Activated T-helper 2 cell treated with anti-CD3 and anti-CD28 coated beads, Interferon-gamma antibody, Interleukin-2, Interleukin-4, amounts not matched to agents 10 μg/mL and 5 μg/mL and 100 μg/mL, durations not matched to agents 14 hours and 24 hours and 36 hours (primary cell): ENCODE measurements around the gene BCKDHA. TPM values are rescaled to one million over a fixed set of nuclear protein-coding genes. Genes with fewer than 3 reads are reported as not detected.
"Not testable (repeated sequence)": the region's sequence is repeated elsewhere in the genome, so short reads cannot be mapped to it uniquely, and the experiment has no call there.

Experiments
- DNase-seq: peaks from one replicate; pipeline ENCODE4 v3.0.0; 2021; ENCODE audit warnings: low spot score
- H3K27ac Mint-ChIP-seq: one replicate; pipeline ENCODE4 v1.8.0; 2021; ENCODE audit warnings: mixed read lengths
- H3K27me3 Mint-ChIP-seq: one replicate; pipeline ENCODE4 v1.8.0; 2021; ENCODE audit warnings: low read depth, mixed read lengths
- H3K36me3 Mint-ChIP-seq: one replicate; pipeline ENCODE4 v1.8.0; 2021; ENCODE audit warnings: low read depth, mixed read lengths
- H3K4me1 Mint-ChIP-seq: one replicate; pipeline ENCODE4 v1.8.0; 2021; ENCODE audit warnings: low read depth, mixed read lengths
- H3K4me3 Mint-ChIP-seq: one replicate; pipeline ENCODE4 v1.8.0; 2021; ENCODE audit warnings: low read depth, mild to moderate bottlenecking, moderate library complexity, mixed read lengths
- H3K9me3 Mint-ChIP-seq: one replicate; pipeline ENCODE4 v1.8.0; 2021; ENCODE audit warnings: mixed read lengths
- intact Hi-C: fragments of 100-400 bp; cut with micrococcal nuclease; formaldehyde crosslinking; loops from one replicate; pipeline ENCODE4 v1.15.1; 2023
- total RNA-seq: library from RNA; stranded (reverse); gene quantifications from 2 replicates; pipeline ENCODE4 v1.2.3, GENCODE V29; 2022

BCKDHA gene
- total RNA-seq, 1 donor from 2014 or later = 18.9 TPM

DNA sequence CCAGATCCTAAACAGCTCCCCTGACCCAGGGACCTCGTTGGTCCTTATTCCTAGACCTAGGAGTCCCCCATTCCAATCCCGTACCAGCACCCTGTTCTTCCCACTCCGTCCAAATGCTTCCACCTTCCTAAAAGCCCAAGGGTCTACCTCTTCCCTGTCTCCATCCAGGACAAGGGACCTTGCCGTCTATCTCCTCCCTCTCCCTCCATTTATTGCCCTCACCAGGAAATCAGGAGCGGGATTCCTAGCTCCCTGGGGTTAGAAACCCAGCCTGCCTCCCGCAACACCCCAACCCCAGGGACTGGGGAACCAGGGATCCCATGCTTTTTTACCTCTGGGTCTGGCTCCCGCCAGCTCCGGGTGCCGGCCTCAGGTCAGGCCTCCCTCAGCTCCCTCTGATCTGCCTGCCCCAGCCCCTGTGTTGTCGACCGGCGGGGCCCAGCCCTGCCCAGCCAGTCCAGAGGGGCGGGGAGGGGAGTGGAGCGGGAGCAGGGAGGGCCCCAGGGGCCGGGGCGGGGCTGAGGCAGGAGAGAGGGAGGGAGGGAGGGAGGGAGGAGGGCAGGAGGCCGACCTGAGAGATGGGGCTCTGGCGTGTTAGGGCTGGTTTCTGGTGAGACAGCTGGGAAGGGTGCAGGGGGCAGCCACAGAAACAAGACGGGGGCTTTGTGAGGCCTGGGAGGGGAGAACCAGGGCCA is 29.5 kb downstream of the BCKDHA start, which contains the start of gene B3GNT8:
TSS of gene B3GNT8 (minus strand) at position 423 of the 695 bp plus-strand sequence. CDS start 596 bp downstream, outside the sequence.
- intact Hi-C loops = no loop called here
- peaks cover 24% of the 10 kb centered on the region for H3K36me3 Mint-ChIP-seq
- H3K9me3 Mint-ChIP-seq = no peaks in the 10 kb centered on the region
- H3K4me1 Mint-ChIP-seq = peaks cover 20% of the 10 kb centered on the region
- H3K27ac Mint-ChIP-seq = peak within 1 kb of the TSS; percentile 85
- H3K4me3 Mint-ChIP-seq = peak within 1 kb of the TSS; percentile 74
- H3K27me3 Mint-ChIP-seq = no peaks in the 10 kb centered on the region
- peak; percentile 34 for DNase-seq

DNA sequence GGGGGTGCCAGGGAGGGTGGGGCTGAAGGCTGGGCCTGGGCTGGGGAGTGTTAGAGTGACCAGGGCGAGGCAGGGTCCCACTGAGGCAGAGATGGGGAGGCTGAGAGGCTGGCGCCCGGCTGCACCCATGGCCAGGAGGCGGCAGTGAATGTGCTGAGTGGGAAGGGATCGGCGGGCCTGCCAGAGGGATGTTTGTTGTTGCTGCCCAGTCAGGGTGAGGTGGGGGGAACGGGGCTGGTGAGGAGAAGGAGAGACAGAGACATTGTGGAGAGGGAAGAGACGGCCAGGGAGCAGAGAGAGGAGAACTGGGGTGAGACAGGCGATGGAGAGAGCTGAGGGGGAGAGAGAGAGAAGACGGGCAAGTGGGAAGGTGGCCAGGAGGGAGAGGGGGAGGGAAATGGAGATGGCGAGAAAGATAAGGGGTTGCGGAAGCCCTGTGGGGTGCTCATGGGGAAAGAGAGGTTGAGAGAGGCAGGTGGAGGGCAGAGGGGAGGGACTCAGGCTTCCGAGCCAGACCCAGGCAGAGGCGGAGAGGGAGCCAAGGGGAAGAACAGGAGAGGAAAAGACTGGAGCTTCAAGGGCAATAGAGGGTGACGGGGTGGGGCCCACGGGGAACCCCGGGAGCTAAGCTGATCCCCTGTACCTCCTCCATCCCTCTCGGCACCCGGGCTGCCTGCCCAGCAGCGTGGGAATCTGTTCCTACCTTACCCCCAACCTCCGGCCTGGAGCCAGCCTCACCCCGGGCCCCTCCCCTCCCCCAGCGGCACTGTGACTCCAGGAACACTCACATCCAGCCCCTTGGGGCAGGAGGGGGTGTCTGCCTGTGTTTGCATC is 30.2 kb downstream of the BCKDHA start:
- intact Hi-C loops = no loop called here
- H3K36me3 Mint-ChIP-seq = peaks cover 26% of the 10 kb centered on the region
- H3K27me3 Mint-ChIP-seq = no peaks in the 10 kb centered on the region

DNA sequence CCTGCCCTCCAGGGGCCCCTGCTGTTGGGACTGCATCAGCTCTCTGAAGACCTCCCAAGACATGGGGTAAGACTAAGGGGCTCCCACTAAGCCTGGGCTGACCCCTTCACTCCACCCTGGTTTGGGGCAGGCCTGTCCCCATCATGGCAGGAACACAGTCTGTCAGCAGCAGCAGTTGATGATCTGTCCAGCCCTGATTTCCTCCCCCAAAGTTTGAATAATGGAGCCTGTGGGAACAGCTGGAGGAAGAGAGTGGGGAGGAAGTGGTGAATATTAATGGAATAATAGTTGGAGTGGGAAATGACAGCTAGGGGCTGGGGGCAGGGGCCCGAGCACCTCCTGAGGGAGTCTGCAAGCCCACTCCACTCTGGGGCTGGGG is 30.9 kb downstream of the BCKDHA start:
- H3K36me3 Mint-ChIP-seq = peaks cover 28% of the 10 kb centered on the region
- no peaks in the 10 kb centered on the region for H3K27me3 Mint-ChIP-seq
- intact Hi-C loops = no loop called here
- peaks cover 20% of the 10 kb centered on the region for H3K4me1 Mint-ChIP-seq
- H3K4me3 Mint-ChIP-seq = peak overlapping the region; percentile 57
- DNase-seq = no peak
- H3K27ac Mint-ChIP-seq = peak overlapping the region; percentile 36
- no peaks in the 10 kb centered on the region for H3K9me3 Mint-ChIP-seq

More for the DNA sequence above, 30.2 kb downstream of the BCKDHA start:
- peaks cover 20% of the 10 kb centered on the region for H3K4me1 Mint-ChIP-seq
- H3K27ac Mint-ChIP-seq = peak overlapping the region; percentile 85
- H3K9me3 Mint-ChIP-seq = no peaks in the 10 kb centered on the region
- DNase-seq = peak; percentile 35
- peak overlapping the region; percentile 74 for H3K4me3 Mint-ChIP-seq

DNA sequence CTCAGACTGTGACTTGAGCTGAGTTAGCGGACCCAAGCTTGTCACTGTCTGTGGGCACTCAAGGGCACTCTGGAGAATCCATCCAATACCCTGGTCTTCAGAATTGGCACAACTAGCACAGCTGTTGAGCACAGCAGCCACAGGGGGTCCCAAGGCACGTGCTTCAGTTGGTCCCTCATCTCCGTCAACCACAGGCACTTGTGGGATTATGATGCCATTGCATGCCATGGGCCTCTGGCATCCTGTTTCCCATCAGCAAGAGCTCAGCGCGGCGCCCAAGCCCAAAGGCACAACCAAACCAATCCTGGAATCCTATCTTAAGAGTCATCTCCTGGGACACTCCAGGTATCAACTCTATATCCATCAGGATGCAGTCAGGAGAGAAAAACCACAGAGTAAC is 33.3 kb downstream of the BCKDHA start:
- no peak overlapping the region for H3K27ac Mint-ChIP-seq
- intact Hi-C loops = no loop called here
- no peak overlapping the region for H3K4me3 Mint-ChIP-seq
- peaks cover 32% of the 10 kb centered on the region for H3K36me3 Mint-ChIP-seq
- peaks cover 22% of the 10 kb centered on the region for H3K4me1 Mint-ChIP-seq
- H3K27me3 Mint-ChIP-seq = no peaks in the 10 kb centered on the region
- H3K9me3 Mint-ChIP-seq = no peaks in the 10 kb centered on the region
- DNase-seq = no peak

DNA sequence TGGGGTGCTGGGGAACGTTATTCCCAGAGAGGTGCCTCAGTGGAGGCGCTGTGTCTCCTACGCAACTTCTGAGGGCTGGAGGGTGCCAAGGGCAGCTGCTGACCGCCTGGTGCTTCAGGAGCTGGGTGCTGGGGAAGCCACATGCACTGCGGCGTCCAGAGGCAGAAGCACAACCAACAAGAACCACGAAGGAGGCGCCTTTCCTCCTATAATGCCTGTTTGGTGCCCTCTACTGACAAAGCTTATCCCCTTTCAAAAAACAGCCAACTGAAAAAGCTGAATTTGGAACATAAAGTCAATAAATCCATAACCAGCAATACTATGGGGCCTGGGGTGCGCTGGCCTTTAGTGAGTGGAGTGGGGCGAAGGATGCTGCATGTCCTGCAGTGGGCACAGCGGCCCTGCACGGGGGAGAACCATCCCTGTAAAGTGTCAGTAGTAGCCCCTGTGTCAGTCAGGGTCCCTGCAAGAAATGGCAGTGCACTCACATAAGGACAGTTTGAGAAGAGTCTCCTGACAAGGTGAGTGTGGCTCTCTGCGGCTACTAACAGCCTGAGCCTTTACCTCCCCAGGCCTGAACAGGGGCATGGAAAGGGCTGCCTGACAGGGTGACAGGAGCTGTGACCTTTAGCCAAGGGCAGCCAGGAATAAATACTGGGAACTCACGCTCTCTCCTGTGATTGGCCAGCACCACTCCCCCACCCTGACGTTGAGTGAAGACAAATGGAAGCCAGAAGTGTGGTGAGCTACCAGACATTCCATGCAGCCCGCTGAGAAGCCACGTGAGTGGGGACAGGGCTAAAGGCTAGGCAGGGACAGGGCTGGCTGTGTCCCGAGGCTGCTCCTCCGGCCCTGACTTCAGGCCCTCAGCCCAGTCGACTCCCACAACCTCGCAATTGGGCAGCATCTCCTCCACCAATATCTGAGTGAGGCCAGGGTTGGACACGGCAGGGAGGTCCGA is 34.1 kb downstream of the BCKDHA start:
- Mint-ChIP-seq H3K4me3 (no peak overlapping the region), H3K27ac (no peak overlapping the region), H3K27me3 (no peaks in the 10 kb centered on the region), H3K4me1 (peaks cover 22% of the 10 kb centered on the region), H3K9me3 (no peaks in the 10 kb centered on the region), H3K36me3 (peaks cover 36% of the 10 kb centered on the region)
- no peak for DNase-seq
- intact Hi-C loops = no loop called here

DNA sequence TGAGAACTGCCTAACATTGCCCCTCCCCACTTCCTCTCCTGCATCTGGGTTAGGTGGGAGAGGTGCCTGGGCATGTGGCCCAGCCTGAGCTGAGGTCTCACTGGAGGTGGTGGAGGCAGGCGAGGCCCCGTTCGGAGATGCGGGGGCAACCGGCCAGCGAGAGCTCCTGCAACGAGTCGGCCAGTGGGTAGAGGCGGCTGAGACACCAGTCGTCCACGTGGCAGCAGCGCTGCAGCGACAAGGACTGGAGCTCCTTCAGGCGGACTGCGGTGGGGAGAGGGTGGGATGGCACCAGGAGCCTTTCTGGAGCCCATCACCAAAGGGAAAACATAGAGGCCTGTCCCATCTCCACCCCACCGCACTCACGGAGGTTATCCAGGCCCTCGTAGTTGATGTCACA is 35.6 kb downstream of the BCKDHA start:
- H3K36me3 Mint-ChIP-seq = peaks cover 43% of the 10 kb centered on the region
- no peak overlapping the region for H3K4me3 Mint-ChIP-seq
- H3K4me1 Mint-ChIP-seq = peaks cover 14% of the 10 kb centered on the region
- DNase-seq = no peak
- intact Hi-C loops = no loop called here
- no peak overlapping the region for H3K27ac Mint-ChIP-seq
- H3K27me3 Mint-ChIP-seq = no peaks in the 10 kb centered on the region
- no peaks in the 10 kb centered on the region for H3K9me3 Mint-ChIP-seq

DNA sequence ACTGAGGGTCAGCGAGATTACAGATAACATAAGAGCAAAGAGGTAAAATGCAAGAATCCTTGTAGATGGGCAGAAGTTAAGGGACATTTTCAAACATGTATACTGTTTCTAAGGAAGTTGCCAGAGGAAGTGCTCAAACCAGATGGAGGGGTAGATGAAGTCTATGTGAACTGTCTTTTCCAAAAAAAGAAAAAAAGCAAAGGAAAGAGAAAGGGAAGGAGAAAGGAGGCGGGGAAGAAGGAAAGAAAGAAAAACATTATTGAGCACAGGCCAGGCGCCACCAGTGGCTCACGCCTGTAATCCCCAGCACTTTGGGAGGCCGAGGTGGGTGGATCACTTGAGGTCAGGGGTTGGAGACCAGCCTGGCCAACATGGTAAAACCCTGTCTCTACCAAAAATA is 36.8 kb downstream of the BCKDHA start:
- no peaks in the 10 kb centered on the region for H3K27me3 Mint-ChIP-seq
- H3K4me1 Mint-ChIP-seq = peaks cover 11% of the 10 kb centered on the region
- H3K9me3 Mint-ChIP-seq = no peaks in the 10 kb centered on the region
- no peak for DNase-seq
- H3K36me3 Mint-ChIP-seq = peaks cover 43% of the 10 kb centered on the region
- intact Hi-C loops = no loop called here
- H3K4me3 Mint-ChIP-seq = no peak overlapping the region
- H3K27ac Mint-ChIP-seq = peak overlapping the region; percentile 4

DNA sequence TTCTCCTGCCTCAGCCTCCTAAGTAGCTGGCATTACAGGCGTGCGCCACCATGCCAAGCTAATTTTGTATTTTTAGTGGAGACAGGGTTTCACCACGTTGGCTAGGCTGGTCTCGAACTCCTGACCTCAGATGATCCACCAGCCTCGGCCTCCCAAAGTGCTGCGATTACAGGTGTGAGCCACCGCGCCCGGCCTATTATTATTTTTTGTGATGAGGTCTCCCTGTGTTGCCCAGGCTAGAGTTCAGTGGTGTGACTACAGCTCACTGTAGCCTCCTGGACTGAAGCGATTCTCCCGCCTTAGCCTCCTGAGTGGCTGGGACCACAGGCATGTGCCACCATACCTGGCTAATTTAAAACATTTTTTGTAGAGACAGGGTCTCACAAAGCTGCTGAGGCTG is 37.8 kb downstream of the BCKDHA start:
- intact Hi-C loops, DNase-seq: not testable (repeated sequence)

DNA sequence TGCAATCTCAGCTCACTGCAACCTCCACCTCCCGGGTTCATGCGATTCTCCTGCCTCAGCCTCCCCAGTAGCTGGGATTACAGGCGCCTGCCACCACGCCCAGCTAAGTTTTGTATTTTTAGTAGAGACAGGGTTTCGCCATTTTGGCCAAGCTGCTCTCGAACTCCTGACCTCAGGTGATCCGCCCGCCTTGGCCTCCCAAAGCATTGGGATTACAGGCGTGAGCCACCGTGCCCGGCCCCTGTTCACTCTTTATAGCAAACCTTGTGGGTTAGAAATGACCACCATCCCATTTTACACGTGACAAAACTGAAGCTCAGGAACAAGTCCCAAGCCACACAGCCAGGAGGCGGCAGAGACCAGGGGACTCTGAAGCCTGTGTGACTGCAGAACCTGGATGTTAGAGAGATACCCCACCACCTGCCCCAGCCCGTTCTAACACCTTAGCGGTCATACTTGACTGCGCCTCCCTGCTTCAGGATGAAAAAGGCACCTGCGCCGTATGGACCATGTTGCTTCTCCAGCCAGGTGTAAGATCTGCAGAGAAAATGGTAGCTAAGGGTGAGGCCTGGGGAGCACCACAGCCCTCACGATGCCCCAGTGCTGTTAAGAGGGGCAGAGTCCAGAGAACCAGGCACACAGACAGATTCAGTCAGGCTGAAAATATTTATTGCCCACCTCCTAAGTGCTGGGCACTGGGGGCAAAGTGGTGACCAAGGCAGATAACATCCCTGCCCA is 38.5 kb downstream of the BCKDHA start:
- intact Hi-C loops = no loop called here
- Mint-ChIP-seq H3K4me3 (no peak overlapping the region), H3K4me1 (peaks cover 16% of the 10 kb centered on the region), H3K36me3 (peaks cover 39% of the 10 kb centered on the region), H3K9me3 (no peaks in the 10 kb centered on the region), H3K27me3 (no peaks in the 10 kb centered on the region), H3K27ac (no peak overlapping the region)
- no peak for DNase-seq

More for the DNA sequence above, 37.8 kb downstream of the BCKDHA start:
- Mint-ChIP-seq H3K36me3 (peaks cover 42% of the 10 kb centered on the region), H3K4me1 (peaks cover 14% of the 10 kb centered on the region)
- H3K9me3 Mint-ChIP-seq, H3K4me3 Mint-ChIP-seq, H3K27ac Mint-ChIP-seq, H3K27me3 Mint-ChIP-seq: not testable (repeated sequence)

DNA sequence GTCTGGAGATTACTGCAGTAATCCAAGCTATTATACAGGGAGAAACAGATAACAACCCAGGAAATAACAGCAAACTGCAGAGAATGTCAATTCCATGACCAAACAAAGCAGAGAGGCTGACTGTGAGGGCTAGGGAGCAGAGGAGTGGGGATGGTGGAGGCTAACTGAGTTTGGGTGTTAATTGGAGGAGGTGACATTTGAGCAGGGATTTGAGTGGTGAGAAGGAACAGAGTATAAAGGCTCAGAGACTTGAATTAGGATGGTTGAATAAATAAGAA is 39.0 kb downstream of the BCKDHA start:
- Mint-ChIP-seq H3K36me3 (peaks cover 34% of the 10 kb centered on the region), H3K4me1 (peaks cover 14% of the 10 kb centered on the region), H3K27ac (no peak overlapping the region), H3K9me3 (no peaks in the 10 kb centered on the region), H3K4me3 (no peak overlapping the region), H3K27me3 (no peaks in the 10 kb centered on the region)
- DNase-seq = no peak
- intact Hi-C loops = no loop called here

DNA sequence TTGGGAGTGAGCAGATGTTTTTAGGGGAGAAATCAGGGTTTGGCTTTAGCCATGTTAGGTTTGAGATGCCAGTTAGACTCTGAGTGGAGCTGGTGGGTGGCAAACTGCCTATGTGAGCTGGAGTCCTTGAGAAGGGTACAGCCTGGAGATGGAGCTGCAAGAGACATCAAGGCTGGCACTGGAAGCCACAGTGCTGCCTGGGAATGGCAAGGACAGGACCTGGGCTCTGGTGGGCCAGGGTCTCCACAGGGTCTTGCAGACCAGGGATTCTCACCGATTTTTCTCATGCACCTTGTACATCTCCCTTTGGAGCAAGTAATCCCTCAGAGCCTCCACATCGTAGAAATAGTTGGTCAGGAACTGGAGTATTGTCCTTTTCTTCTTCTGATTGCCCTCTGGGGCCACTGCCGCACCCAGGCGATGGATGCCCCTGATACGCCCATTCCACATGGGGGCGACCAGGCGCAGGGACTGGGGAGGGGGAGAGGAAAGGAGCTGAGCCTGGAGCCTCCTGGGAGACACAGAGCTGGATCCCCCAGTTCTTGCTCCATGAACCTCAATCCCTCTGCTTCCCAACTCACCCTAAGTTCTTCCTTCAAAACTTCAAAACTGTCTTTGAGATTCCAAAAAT is 40.4 kb downstream of the BCKDHA start:
- DNase-seq = no peak
- peaks cover 13% of the 10 kb centered on the region for H3K4me1 Mint-ChIP-seq
- no peaks in the 10 kb centered on the region for H3K9me3 Mint-ChIP-seq
- intact Hi-C loops = no loop called here
- no peaks in the 10 kb centered on the region for H3K27me3 Mint-ChIP-seq
- H3K4me3 Mint-ChIP-seq = peak overlapping the region; percentile 38
- peaks cover 19% of the 10 kb centered on the region for H3K36me3 Mint-ChIP-seq
- peak overlapping the region; percentile 18 for H3K27ac Mint-ChIP-seq
